ENCODE measurements around the gene CTIF. TPM values are rescaled to one million over a fixed set of nuclear protein-coding genes. Genes with fewer than 3 reads are reported as not detected.

Gene CTIF
- total RNA-seq, 1 experiment from 2014 or later: 95.8 TPM

DNA sequence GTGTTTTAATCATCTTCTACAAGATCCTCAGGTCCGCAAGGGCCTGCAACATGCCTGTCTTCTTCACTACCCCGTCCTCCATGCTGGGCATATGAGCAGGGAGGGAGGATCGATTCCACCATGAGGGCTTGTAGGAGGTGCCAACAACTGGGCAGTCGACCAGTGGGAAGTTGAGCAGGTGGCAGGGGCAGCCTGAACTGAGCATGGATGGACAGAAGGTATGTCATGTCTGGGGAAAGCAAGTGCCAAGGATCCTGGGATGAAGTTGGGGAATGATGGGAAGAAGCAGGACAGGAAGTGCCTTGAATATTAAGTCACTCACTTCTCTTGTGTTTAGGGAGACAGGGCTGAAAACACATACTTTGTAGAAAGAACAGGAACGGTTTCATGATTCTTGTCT is 44.7 kb downstream of the CTIF start:
- intact Hi-C loops (cut with micrococcal nuclease): no loop called here
- Mint-ChIP-seq H3K9me3 (ENCODE audit: unreplicated experiment) (no peaks in the 10 kb centered on the region), H3K4me1 (ENCODE audit: insufficient read depth, unreplicated experiment) (peaks cover 15% of the 10 kb centered on the region), H3K4me3 (ENCODE audit: unreplicated experiment) (no peak overlapping the region), H3K36me3 (ENCODE audit: insufficient read depth, unreplicated experiment) (peaks cover 6% of the 10 kb centered on the region), H3K27me3 (ENCODE audit: insufficient read depth, unreplicated experiment) (no peaks in the 10 kb centered on the region), H3K27ac (ENCODE audit: low read depth, unreplicated experiment) (no peak overlapping the region)
- BruUV-seq (replicated peaks): no TSS peak
- CTCF ChIA-PET: no interaction called here
- POLR2A ChIA-PET: no interaction called here
- TF ChIP-seq, protein P1, sequence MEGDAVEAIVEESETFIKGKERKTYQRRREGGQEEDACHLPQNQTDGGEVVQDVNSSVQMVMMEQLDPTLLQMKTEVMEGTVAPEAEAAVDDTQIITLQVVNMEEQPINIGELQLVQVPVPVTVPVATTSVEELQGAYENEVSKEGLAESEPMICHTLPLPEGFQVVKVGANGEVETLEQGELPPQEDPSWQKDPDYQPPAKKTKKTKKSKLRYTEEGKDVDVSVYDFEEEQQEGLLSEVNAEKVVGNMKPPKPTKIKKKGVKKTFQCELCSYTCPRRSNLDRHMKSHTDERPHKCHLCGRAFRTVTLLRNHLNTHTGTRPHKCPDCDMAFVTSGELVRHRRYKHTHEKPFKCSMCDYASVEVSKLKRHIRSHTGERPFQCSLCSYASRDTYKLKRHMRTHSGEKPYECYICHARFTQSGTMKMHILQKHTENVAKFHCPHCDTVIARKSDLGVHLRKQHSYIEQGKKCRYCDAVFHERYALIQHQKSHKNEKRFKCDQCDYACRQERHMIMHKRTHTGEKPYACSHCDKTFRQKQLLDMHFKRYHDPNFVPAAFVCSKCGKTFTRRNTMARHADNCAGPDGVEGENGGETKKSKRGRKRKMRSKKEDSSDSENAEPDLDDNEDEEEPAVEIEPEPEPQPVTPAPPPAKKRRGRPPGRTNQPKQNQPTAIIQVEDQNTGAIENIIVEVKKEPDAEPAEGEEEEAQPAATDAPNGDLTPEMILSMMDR (IDR thresholded peaks at IDR 0.05; ENCODE audit: unreplicated experiment): no peak
- DNase-seq (ENCODE audit: unreplicated experiment): no peak

DNA sequence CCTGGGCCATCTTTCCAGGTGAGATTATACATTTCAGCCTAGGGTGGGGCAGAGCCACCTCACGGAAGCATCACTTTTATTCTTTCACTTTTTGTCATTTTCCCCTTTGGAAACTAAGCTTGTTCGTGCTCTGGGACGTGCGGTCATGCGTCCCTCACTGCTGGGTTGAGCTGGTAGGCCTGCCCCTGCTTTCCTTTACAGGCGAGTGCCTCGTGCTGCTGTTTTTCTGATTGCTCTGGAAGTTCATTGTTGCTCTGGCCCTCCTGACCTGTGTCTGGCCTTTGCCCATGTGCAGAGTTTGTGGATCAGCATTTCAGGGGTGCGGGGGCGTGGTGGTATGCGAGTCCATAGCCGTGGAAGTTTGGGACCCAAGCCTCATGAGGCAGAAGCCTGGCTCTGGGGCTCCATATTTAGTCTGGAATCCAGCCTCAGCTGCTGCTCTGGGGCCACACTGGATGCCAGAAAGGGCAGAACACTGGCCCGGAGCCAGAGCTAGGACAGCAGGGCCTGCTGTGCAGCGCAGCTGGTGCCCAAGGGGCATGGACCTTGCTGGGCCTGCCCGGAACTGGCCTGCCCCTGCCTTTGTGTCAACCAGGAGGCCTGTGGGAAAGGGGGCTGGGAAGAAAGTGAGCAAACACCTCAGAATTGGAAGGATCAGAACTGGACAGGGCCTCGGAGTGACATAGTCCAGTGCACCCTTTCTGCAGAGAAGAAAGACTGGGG is 51.1 kb downstream of the CTIF start:
- Mint-ChIP-seq H3K4me3 (ENCODE audit: unreplicated experiment) (no peak overlapping the region), H3K9me3 (ENCODE audit: unreplicated experiment) (no peaks in the 10 kb centered on the region), H3K4me1 (ENCODE audit: insufficient read depth, unreplicated experiment) (peaks cover 21% of the 10 kb centered on the region), H3K36me3 (ENCODE audit: insufficient read depth, unreplicated experiment) (peaks cover 14% of the 10 kb centered on the region), H3K27me3 (ENCODE audit: insufficient read depth, unreplicated experiment) (no peaks in the 10 kb centered on the region), H3K27ac (ENCODE audit: low read depth, unreplicated experiment) (no peak overlapping the region)
- no TSS peak for BruUV-seq (replicated peaks)
- peak; percentile 59 for DNase-seq (ENCODE audit: unreplicated experiment)
- ChIA-PET CTCF (interaction anchor here (0.5 to 1.1 kb wide), 2 partner anchors 15 to 16 kb away, joined by 3 read pairs; no protein-coding TSS in a partner anchor), POLR2A (no interaction called here)
- TF ChIP-seq, protein P1 (IDR thresholded peaks at IDR 0.05; ENCODE audit: unreplicated experiment): no peak
- intact Hi-C loops (cut with micrococcal nuclease): no loop called here

DNA sequence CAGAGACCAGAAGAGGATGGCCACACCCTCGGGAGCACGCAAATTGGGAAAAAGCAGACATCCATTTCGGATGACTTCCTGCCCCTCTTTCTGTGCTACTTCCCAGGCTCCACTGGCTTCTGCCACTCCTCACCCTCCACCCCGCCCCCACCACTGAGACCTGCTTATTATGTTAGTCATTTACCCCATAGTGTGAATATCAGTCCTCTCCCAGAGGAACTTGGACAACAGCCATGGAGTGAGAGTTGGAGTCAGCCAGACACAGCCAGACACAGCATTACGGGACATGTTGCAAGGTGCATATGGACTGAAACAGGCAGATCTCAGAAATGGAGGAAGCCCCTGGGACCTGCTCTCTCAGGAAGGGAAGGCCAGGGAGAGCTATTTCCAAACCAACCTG is 51.8 kb downstream of the CTIF start:
- Mint-ChIP-seq H3K27ac (ENCODE audit: low read depth, unreplicated experiment) (peak overlapping the region; percentile 19), H3K27me3 (ENCODE audit: insufficient read depth, unreplicated experiment) (no peaks in the 10 kb centered on the region), H3K9me3 (ENCODE audit: unreplicated experiment) (no peaks in the 10 kb centered on the region), H3K4me3 (ENCODE audit: unreplicated experiment) (no peak overlapping the region), H3K4me1 (ENCODE audit: insufficient read depth, unreplicated experiment) (peaks cover 21% of the 10 kb centered on the region), H3K36me3 (ENCODE audit: insufficient read depth, unreplicated experiment) (peaks cover 18% of the 10 kb centered on the region)
- ChIA-PET CTCF (no interaction called here), POLR2A (interaction anchor here (0.6 to 0.8 kb wide), 2 partner anchors 14 to 52 kb away, joined by 3 to 4 read pairs; partner anchors contain the start of gene CTIF)
- DNase-seq (ENCODE audit: unreplicated experiment): peak; percentile 93
- TF ChIP-seq, protein P1 (IDR thresholded peaks at IDR 0.05; ENCODE audit: unreplicated experiment): no peak
- intact Hi-C loops (cut with micrococcal nuclease): no loop called here
- BruUV-seq (replicated peaks): no TSS peak

DNA sequence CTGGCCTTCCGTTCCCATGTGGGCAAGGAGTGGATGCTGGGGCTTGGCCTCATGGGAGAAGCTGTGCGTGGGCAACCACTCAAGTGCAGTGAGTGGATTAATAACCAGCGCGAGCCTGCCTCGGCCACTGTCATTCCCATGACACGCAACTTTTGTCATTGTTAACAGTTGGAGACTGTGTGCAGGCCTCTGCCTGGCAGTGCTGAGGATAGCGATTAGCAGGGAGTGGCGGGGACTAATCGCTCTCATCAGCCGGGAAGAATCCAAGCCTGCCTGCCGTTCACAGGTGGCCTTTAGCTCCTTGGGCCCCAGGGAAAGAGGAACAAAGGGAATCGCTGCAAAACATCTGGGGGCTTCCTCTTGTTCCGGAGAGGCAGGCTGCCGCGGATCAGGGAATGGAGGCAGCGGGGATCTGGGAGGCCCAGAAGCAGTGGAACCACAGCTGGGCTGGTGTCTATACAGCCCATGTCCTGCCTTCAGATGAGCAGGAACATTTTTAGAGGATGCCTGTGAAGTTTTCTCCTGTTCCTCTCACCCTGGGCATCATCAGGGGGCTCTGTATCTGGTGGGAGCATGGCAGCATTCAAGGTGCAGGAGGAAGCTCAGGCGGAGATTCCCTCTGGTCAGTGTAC is 53.8 kb downstream of the CTIF start:
- Mint-ChIP-seq H3K36me3 (ENCODE audit: insufficient read depth, unreplicated experiment) (peaks cover 16% of the 10 kb centered on the region), H3K9me3 (ENCODE audit: unreplicated experiment) (no peaks in the 10 kb centered on the region), H3K27me3 (ENCODE audit: insufficient read depth, unreplicated experiment) (no peaks in the 10 kb centered on the region), H3K4me3 (ENCODE audit: unreplicated experiment) (no peak overlapping the region), H3K27ac (ENCODE audit: low read depth, unreplicated experiment) (no peak overlapping the region), H3K4me1 (ENCODE audit: insufficient read depth, unreplicated experiment) (peaks cover 21% of the 10 kb centered on the region)
- no peak for DNase-seq (ENCODE audit: unreplicated experiment)
- intact Hi-C loops (cut with micrococcal nuclease): no loop called here
- POLR2A ChIA-PET: no interaction called here
- BruUV-seq (replicated peaks): no TSS peak
- TF ChIP-seq, protein P1 (IDR thresholded peaks at IDR 0.05; ENCODE audit: unreplicated experiment): no peak
- CTCF ChIA-PET: interaction anchor here (0.5 to 1.0 kb wide), 6 partner anchors 8 to 116 kb away, joined by 3 to 4 read pairs (median 3); no protein-coding TSS in a partner anchor

All from MCF 10A (cell line).